Suprapubic skin (tissue), 4 donors: ENCODE results near the gene FAAP20. TPM values are rescaled to one million over a fixed set of nuclear protein-coding genes. Genes with fewer than 3 reads are reported as not detected.
A peak's percentile ranks its signal among the peaks of the same experiment; 100 is the strongest.

ENCODE experiments used
- DNase-seq, 2 donors: peaks; one replicate each; pipeline ENCODE4 v3.0.0-alpha.2; 2019; ENCODE audit warnings: low spot score in 2 of 2
- H3K27ac ChIP-seq: fragments of 200-600 bp; sonication (generic); one replicate; pipeline ENCODE4 v1.5.1; 2019
- H3K27me3 ChIP-seq: fragments of 200-600 bp; sonication (generic); one replicate; pipeline ENCODE4 v1.5.1; 2019
- H3K36me3 ChIP-seq: fragments of 200-600 bp; sonication (generic); one replicate; pipeline ENCODE4 v1.5.1; 2019
- H3K4me1 ChIP-seq: fragments of 200-600 bp; sonication (generic); one replicate; pipeline ENCODE4 v1.5.1; 2019
- H3K4me3 ChIP-seq: fragments of 200-600 bp; sonication (generic); one replicate; pipeline ENCODE4 v1.5.1; 2019; ENCODE audit warnings: mild to moderate bottlenecking
- H3K9me3 ChIP-seq: fragments of 200-600 bp; sonication (generic); one replicate; pipeline ENCODE4 v1.5.1; 2019
- EP300 ChIP-seq: sonication (generic); formaldehyde crosslinking; IDR thresholded peaks from one replicate; pipeline ENCODE4 v1.6.1; 2017; ENCODE audit warnings: antibody characterized with exemption
- POLR2A ChIP-seq, 2 donors: fragments of 450-650 bp; IDR thresholded peaks; one replicate each; pipeline ENCODE4 v1.6.1; 2017; ENCODE audit warnings: antibody characterized with exemption in 2 of 2, mild to moderate bottlenecking in 2 of 2, moderate library complexity in 2 of 2
- POLR2AphosphoS5 ChIP-seq, 3 donors: sonication (generic); formaldehyde crosslinking; IDR thresholded peaks; one replicate each; pipeline ENCODE4 v1.6.1; 2017; ENCODE audit warnings: antibody characterized with exemption in 3 of 3
- WGBS: methylation state at CpG from one replicate; pipeline ENCODE4 v1.1.5; 2018; 5-methylcytosine and 5-hydroxymethylcytosine counted together
- total RNA-seq, 4 donors: library from RNA; depleted of rRNA; stranded (reverse); fragments of >200 nt; gene quantifications; one replicate each; pipeline ENCODE4 v1.1.0, GENCODE V29; 2016
- TF ChIP-seq, protein P1 (sequence below), 2 donors: fragments of 200-600 bp in 1 of 2; fragments of 450-650 bp in 1 of 2; sonication (generic) in 1 of 2; IDR thresholded peaks; one replicate each; pipeline ENCODE4 v1.5.1; 2016 to 2019; ENCODE audit warnings: antibody characterized with exemption in 2 of 2, mild to moderate bottlenecking in 1 of 2, moderate library complexity in 1 of 2

The FAAP20 gene
- total RNA-seq, 4 donors from 2014 or later = 18.6 to 47.3 (median 24.9) TPM

DNA sequence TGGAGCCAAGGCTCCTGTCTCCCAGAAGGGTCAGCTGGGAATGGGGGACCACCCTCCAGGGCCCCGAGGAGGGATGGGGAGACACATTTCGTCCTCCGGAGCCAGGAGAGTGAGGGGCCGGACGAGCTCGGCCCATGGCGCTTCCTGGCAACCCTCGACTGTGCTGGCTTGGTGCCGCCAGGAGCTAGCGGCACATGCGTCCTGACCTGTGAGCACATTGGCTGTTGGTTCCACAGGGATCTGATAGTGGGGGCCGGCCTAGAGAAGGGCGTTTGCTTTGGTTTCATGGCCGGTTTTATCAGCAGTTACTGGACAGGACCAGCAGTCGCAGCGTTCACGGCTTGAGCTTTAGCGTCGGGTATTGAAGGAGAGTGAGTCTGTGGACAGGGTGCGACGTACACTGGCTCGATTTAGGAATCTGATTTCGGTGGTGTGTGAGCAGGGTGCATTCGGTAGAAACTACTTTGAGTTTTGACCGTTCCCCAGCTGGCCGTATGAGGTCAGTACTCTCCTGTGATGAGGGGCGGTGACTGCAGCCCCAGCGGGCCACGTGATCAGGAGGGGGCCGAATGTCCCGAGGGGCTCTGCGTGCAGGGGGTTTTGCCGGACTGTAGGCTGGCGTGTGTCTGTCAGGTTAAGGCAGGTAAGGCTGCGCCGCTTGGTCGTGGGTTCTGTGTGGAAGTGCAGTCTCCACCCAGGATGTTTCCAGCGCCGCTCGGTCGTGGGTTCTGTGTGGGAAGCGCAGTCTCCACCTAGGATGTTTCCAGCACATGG is 18.7 kb downstream of the FAAP20 start:
- DNase-seq = no peak
- no peak overlapping the region for H3K4me3 ChIP-seq

DNA sequence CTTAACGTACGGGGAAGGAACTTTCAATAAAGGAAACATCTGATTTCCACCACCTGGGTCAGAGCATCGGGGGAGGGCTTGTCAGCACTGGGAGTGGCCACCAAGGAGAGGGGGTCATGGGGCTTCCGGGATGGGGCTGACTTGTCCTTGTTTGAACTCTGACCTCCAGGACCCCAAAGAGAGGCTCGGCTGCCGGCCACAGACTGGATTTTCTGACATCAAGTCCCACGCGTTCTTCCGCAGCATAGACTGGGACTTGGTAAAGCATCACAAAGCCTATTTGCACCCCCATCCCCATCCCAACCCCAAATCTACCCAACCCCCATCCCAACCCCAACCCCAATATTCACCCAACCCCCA is 19.5 kb downstream of the FAAP20 start:
- H3K4me1 ChIP-seq = peaks cover 11% of the 10 kb centered on the region
- H3K27ac ChIP-seq = no peak overlapping the region
- no peak for DNase-seq
- H3K27me3 ChIP-seq = no peaks in the 10 kb centered on the region
- peaks cover 12% of the 10 kb centered on the region for H3K36me3 ChIP-seq
- 64% methylated on average over 9 of the region's 9 CpGs for WGBS
- TF ChIP-seq EP300 = no peak
- TF ChIP-seq, protein P1, sequence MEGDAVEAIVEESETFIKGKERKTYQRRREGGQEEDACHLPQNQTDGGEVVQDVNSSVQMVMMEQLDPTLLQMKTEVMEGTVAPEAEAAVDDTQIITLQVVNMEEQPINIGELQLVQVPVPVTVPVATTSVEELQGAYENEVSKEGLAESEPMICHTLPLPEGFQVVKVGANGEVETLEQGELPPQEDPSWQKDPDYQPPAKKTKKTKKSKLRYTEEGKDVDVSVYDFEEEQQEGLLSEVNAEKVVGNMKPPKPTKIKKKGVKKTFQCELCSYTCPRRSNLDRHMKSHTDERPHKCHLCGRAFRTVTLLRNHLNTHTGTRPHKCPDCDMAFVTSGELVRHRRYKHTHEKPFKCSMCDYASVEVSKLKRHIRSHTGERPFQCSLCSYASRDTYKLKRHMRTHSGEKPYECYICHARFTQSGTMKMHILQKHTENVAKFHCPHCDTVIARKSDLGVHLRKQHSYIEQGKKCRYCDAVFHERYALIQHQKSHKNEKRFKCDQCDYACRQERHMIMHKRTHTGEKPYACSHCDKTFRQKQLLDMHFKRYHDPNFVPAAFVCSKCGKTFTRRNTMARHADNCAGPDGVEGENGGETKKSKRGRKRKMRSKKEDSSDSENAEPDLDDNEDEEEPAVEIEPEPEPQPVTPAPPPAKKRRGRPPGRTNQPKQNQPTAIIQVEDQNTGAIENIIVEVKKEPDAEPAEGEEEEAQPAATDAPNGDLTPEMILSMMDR (IDR thresholded peaks at IDR 0.05) = no peak
- TF ChIP-seq POLR2AphosphoS5 (IDR thresholded peaks at IDR 0.05) = no peak
- TF ChIP-seq POLR2A (IDR thresholded peaks at IDR 0.05) = no peak
- no peaks in the 10 kb centered on the region for H3K9me3 ChIP-seq
- peak overlapping the region; percentile 38 for H3K4me3 ChIP-seq

More for the DNA sequence above, 18.7 kb downstream of the FAAP20 start:
- H3K36me3 ChIP-seq = peaks cover 12% of the 10 kb centered on the region
- no peak for TF ChIP-seq POLR2A (IDR thresholded peaks at IDR 0.05)
- TF ChIP-seq, protein P1 (IDR thresholded peaks at IDR 0.05) = no peak
- no peak for TF ChIP-seq EP300
- TF ChIP-seq POLR2AphosphoS5 (IDR thresholded peaks at IDR 0.05) = no peak
- no peaks in the 10 kb centered on the region for H3K9me3 ChIP-seq
- H3K27me3 ChIP-seq = no peaks in the 10 kb centered on the region
- H3K4me1 ChIP-seq = peaks cover 11% of the 10 kb centered on the region
- 92% methylated on average over 37 of the region's 42 CpGs for WGBS
- no peak overlapping the region for H3K27ac ChIP-seq

DNA sequence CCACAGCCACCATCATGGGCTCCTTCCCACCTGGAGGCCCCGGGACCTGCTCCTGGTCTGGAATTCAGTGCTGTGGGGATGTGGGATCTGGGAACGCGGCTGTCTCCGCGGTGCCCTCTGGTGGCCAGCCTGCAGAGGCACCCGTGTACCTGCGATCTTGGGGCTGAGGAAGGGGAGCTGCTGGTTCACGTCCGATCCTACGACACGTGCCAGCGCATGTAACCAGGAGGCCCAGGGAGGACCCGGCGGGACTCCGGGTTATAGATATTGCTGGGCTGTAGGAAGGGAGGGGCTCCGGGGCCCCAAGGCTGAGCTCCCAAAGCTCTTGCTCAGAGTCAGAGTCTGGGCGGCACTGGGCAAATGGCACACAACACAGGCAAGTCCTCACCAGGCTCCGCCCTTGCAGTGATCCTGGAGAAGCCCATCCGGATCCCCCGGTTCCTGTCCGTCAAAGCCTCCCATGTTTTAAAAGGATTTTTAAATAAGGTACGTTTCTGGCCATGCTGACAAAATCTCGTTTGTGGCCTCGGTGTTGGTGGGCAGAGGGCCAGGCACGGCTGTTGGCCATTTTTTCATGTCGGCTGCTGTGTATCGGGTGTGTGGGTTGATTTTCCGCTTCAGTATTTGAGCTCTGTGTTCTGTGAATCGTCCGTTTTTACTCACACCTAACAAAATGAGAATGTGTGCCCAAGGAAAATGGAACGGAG is 20.1 kb downstream of the FAAP20 start:
- TF ChIP-seq EP300 (no peak), POLR2A (IDR thresholded peaks at IDR 0.05) (no peak), POLR2AphosphoS5 (IDR thresholded peaks at IDR 0.05) (no peak)
- TF ChIP-seq, protein P1 (IDR thresholded peaks at IDR 0.05) = peak; percentile 79 to 93
- no peak for DNase-seq
- Histone ChIP-seq H3K27me3 (no peaks in the 10 kb centered on the region), H3K36me3 (peaks cover 12% of the 10 kb centered on the region), H3K4me3 (peak overlapping the region; percentile 38), H3K9me3 (no peaks in the 10 kb centered on the region), H3K27ac (no peak overlapping the region), H3K4me1 (peaks cover 11% of the 10 kb centered on the region)
- WGBS = 20% methylated on average over 21 of the region's 31 CpGs

DNA sequence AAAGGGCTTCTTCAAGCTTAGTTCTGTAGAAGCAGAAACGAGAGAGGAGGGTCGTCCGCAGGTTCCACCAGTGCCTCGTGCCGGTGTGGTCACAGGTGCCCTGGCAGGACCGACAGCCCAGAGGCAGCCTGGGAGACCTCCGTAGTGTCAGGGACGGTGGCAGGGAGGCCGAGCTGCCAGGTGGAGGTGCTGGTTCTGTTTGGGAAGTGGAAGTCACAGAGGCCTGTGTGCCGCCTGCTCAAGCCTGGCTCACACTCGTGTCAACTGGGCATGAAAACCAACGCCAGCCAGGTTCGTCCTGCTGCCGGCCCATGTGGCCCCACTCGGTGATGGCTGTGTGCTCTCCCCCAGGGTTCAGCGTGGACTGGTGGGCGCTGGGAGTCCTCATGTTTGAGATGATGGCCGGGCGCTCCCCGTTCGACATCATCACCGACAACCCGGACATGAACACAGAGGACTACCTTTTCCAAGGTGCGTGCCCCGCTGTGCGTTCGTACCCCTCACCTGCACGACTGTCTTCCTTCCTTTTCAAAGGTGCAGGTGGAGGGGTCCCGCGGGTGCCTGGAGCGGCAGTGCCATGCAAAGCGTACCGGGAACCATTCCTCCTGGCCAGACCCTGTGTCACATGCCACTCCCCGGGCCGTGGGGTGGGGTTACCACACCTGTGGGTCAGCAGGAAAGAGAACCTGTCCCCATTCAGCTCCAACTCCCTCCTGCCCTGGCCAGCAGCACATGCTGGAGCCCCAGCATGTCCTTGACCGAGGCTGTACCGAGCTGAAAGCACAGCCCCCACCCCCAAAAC is 20.8 kb downstream of the FAAP20 start:
- TF ChIP-seq, protein P1 (IDR thresholded peaks at IDR 0.05) = no peak
- TF ChIP-seq EP300 = no peak
- no peak for TF ChIP-seq POLR2A (IDR thresholded peaks at IDR 0.05)
- no peak for TF ChIP-seq POLR2AphosphoS5 (IDR thresholded peaks at IDR 0.05)
- WGBS = 77% methylated on average over 21 of the region's 37 CpGs
- Histone ChIP-seq H3K27me3 (no peaks in the 10 kb centered on the region), H3K36me3 (peaks cover 12% of the 10 kb centered on the region), H3K4me1 (peaks cover 11% of the 10 kb centered on the region), H3K9me3 (no peaks in the 10 kb centered on the region), H3K27ac (no peak overlapping the region), H3K4me3 (peak overlapping the region; percentile 38)
- DNase-seq = no peak
